GM18951 (cell line): Measurements from ENCODE around the gene C1QTNF4.
"Not testable (repeated sequence)": the region's sequence is repeated elsewhere in the genome, so short reads cannot be mapped to it uniquely, and the experiment has no call there.

Source experiments
- POLR2A ChIP-seq: IDR thresholded peaks from 4 replicates; pipeline ENCODE4 v1.6.1; 2011; ENCODE audit warnings: mild to moderate bottlenecking; ENCODE audit not compliant: insufficient read length, insufficient read depth; ENCODE audit errors: extremely low read depth
- in situ Hi-C: fragments of 300-500 bp; cut with MboI; formaldehyde crosslinking; loops from one replicate; pipeline ENCODE4 v1.12.0; 2022; ENCODE audit warnings: low sequenced_read_pairs, mixed read lengths, inconsistent platforms; ENCODE audit not compliant: unreplicated experiment

The C1QTNF4 gene

GRCh38 chr11:47593934-47594855 is at the start of gene C1QTNF4:
Gene C1QTNF4 (minus strand): TSS chr11:47594411. CDS start chr11:47590810, 3,601 bp downstream.
- TF ChIP-seq POLR2A = no peak
- in situ Hi-C loops = no loop called here

- in situ Hi-C loops = no loop called here
- TF ChIP-seq POLR2A = peak; percentile 98
Observed at GRCh38 chr11:47642099-47642855, 48.1 kb upstream of the C1QTNF4 start, which contains the start of gene MTCH2. Gene MTCH2 (minus strand): TSS chr11:47642559. CDS start chr11:47642465, 94 bp downstream.

GRCh38 chr11:47641600-47642098 is 47.4 kb upstream of the C1QTNF4 start:
- in situ Hi-C loops = no loop called here
- no peak for TF ChIP-seq POLR2A

GRCh38 chr11:47640506-47640905 is 46.3 kb upstream of the C1QTNF4 start:
- in situ Hi-C loops = not testable (repeated sequence)

- in situ Hi-C loops = not testable (repeated sequence)
Observed at GRCh38 chr11:47636331-47636730, 42.1 kb upstream of the C1QTNF4 start.

- in situ Hi-C loops = no loop called here
- no peak for TF ChIP-seq POLR2A
Observed at GRCh38 chr11:47631473-47631872, 37.3 kb upstream of the C1QTNF4 start.

- no peak for TF ChIP-seq POLR2A
- in situ Hi-C loops = no loop called here
Observed at GRCh38 chr11:47628026-47628425, 33.8 kb upstream of the C1QTNF4 start.

- in situ Hi-C loops = no loop called here
- no peak for TF ChIP-seq POLR2A
Observed at GRCh38 chr11:47626234-47626633, 32.0 kb upstream of the C1QTNF4 start.

GRCh38 chr11:47620836-47621378 is 26.7 kb upstream of the C1QTNF4 start:
- no peak for TF ChIP-seq POLR2A
- in situ Hi-C loops = no loop called here

- in situ Hi-C loops = no loop called here
Observed at GRCh38 chr11:47617417-47617809, 23.2 kb upstream of the C1QTNF4 start.

GRCh38 chr11:47616726-47617416 is 22.7 kb upstream of the C1QTNF4 start:
- in situ Hi-C loops = no loop called here
- no peak for TF ChIP-seq POLR2A

More at GRCh38 chr11:47617417-47617809, 23.2 kb upstream of the C1QTNF4 start:
- TF ChIP-seq POLR2A = no peak

- no peak for TF ChIP-seq POLR2A
- in situ Hi-C loops = no loop called here
Observed at GRCh38 chr11:47615249-47615648, 21.0 kb upstream of the C1QTNF4 start.

- in situ Hi-C loops = no loop called here
- no peak for TF ChIP-seq POLR2A
Observed at GRCh38 chr11:47611348-47611794, 17.2 kb upstream of the C1QTNF4 start.
